Left ventricle myocardium inferior (tissue), 1 donor: Measurements from ENCODE around the gene TMCC1. TPM values are rescaled to one million over a fixed set of nuclear protein-coding genes. Genes with fewer than 3 reads are reported as not detected.

ENCODE experiments used
- DNase-seq: peaks from one replicate; pipeline ENCODE4 v3.0.0-alpha.2; 2020
- H3K27ac ChIP-seq: fragments of 200-600 bp; replicated peaks from 2 replicates; pipeline ENCODE4 v1.8.0; 2021
- H3K27me3 ChIP-seq: fragments of 200-600 bp; 2 replicates; pipeline ENCODE4 v1.8.0; 2021; ENCODE audit warnings: low read depth
- H3K36me3 ChIP-seq: fragments of 200-600 bp; 2 replicates; pipeline ENCODE4 v1.8.0; 2021
- H3K4me1 ChIP-seq: fragments of 200-600 bp; 2 replicates; pipeline ENCODE4 v1.8.0; 2021
- H3K4me3 ChIP-seq: fragments of 200-600 bp; 2 replicates; pipeline ENCODE4 v1.8.0; 2021; ENCODE audit warnings: mild to moderate bottlenecking, moderate library complexity
- H3K9me3 ChIP-seq: fragments of 200-600 bp; replicated peaks from 2 replicates; pipeline ENCODE4 v1.8.0; 2021
- intact Hi-C: fragments of 100-400 bp; cut with micrococcal nuclease; formaldehyde crosslinking; loops from one replicate; pipeline ENCODE4 v1.11.0; 2022
- total RNA-seq: library from RNA; stranded (reverse); fragmentation: NEBNext Ultra II Directional; extraction: Animal tissue kit (Norgen Biotek cat#: 25700); gene quantifications from one replicate; pipeline ENCODE4 v1.2.1, GENCODE V29; 2021
- TF ChIP-seq, protein P1 (sequence below): fragments of 200-600 bp; IDR thresholded peaks from 2 replicates; pipeline ENCODE4 v1.8.0; 2021; ENCODE audit warnings: antibody characterized with exemption, mild to moderate bottlenecking, borderline replicate concordance
- donor health status: DM: no; HTN: yes; CAD: no; lungs with severe emphysema.

The TMCC1 gene
- total RNA-seq, 1 donor from 2014 or later: 28.3 TPM

- Histone ChIP-seq H3K9me3 (no peaks in the 10 kb centered on the region), H3K27ac (no peak overlapping the region), H3K36me3 (no peaks in the 10 kb centered on the region), H3K4me3 (no peak overlapping the region), H3K4me1 (peaks cover 27% of the 10 kb centered on the region), H3K27me3 (no peaks in the 10 kb centered on the region)
- intact Hi-C loops: loop anchor here (10.0 kb wide), 2 partner anchors 107 to 353 kb away; no protein-coding TSS in a partner anchor
- DNase-seq: no peak
- TF ChIP-seq, protein P1, sequence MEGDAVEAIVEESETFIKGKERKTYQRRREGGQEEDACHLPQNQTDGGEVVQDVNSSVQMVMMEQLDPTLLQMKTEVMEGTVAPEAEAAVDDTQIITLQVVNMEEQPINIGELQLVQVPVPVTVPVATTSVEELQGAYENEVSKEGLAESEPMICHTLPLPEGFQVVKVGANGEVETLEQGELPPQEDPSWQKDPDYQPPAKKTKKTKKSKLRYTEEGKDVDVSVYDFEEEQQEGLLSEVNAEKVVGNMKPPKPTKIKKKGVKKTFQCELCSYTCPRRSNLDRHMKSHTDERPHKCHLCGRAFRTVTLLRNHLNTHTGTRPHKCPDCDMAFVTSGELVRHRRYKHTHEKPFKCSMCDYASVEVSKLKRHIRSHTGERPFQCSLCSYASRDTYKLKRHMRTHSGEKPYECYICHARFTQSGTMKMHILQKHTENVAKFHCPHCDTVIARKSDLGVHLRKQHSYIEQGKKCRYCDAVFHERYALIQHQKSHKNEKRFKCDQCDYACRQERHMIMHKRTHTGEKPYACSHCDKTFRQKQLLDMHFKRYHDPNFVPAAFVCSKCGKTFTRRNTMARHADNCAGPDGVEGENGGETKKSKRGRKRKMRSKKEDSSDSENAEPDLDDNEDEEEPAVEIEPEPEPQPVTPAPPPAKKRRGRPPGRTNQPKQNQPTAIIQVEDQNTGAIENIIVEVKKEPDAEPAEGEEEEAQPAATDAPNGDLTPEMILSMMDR: no peak
Measured at GRCh38 chr3:129827765-129828164, 65.7 kb downstream of the TMCC1 start.

DNA sequence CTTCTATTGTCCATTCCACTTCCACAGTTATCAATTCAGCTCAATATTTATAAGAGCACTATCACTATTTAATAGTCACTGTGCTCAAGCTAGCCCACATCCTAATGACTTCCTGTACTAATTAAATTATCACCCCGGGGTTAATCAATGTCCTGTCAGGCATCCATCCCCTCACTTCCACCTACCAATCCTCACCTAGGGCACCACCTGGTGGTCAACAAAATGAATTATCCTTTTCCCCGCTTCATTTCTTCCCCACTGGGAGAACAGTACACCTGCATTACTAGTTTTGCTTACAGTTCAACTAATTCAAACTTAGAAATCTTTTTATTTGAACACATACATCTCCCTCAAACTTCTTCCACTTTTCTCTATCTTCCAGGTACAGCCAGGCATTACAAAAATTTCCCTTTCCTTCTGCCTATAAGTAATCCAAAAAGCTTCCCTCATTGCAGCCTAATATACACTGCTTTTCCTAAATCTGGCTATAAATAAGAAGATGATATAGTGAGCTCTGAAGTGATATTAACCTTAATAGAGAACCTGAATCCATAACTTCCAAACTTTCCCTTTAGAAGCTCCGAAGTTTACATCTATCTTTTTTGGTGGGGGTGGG is 68.5 kb downstream of the TMCC1 start:
- no peak for DNase-seq
- H3K36me3 ChIP-seq: no peaks in the 10 kb centered on the region
- H3K4me3 ChIP-seq: no peak overlapping the region
- H3K4me1 ChIP-seq: peaks cover 28% of the 10 kb centered on the region
- no peaks in the 10 kb centered on the region for H3K9me3 ChIP-seq
- intact Hi-C loops: loop anchor here (2.0 to 10.0 kb wide), 3 partner anchors 110 to 350 kb away; no protein-coding TSS in a partner anchor
- TF ChIP-seq, protein P1: peak; percentile 77
- H3K27ac ChIP-seq: no peak overlapping the region
- H3K27me3 ChIP-seq: no peaks in the 10 kb centered on the region

DNA sequence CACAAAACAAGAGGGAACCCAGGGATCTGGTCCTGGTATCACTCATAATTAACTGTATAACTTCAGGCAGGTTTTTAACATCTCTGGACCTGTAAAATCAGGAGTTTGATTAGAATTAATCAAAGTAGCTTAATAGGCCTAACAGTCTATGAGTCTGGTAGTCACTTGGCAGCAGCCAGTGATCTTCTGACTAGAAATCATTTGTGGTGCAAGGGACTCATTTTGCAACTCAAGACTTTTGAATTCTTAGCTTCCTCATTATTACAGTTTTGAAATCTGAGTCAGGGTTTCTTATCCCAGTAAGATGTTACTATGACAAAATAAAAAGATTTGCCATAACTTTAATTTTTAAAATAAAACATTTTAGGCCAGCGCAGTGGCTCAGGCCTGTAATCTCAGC is 70.8 kb downstream of the TMCC1 start:
- TF ChIP-seq, protein P1: no peak
- Histone ChIP-seq H3K4me1 (peaks cover 19% of the 10 kb centered on the region), H3K36me3 (no peaks in the 10 kb centered on the region), H3K4me3 (no peak overlapping the region), H3K27me3 (no peaks in the 10 kb centered on the region), H3K27ac (no peak overlapping the region), H3K9me3 (no peaks in the 10 kb centered on the region)
- intact Hi-C loops: loop anchor here (10.0 kb wide), 2 partner anchors 112 to 348 kb away; no protein-coding TSS in a partner anchor
- no peak for DNase-seq

DNA sequence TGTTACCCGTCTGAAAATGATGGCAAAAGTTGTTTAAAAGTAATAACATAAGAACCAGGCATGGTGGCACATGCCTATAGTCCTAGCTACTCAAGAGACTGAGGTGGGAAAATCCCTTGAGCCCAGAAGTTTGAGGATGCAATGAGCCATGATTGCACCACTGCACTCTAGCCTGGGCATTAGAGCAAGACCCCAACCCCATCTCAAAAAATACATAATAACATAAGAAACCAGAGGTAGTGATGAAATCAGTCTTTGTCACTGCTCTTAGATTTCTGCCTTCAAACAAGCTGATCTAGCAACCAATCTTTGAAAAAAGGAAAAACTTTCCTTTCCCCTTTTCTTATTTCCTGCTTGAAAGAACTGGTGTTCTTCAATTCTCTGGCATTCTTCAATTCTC is 71.3 kb downstream of the TMCC1 start:
- no peaks in the 10 kb centered on the region for H3K36me3 ChIP-seq
- no peaks in the 10 kb centered on the region for H3K27me3 ChIP-seq
- no peak overlapping the region for H3K27ac ChIP-seq
- no peak for DNase-seq
- peaks cover 14% of the 10 kb centered on the region for H3K4me1 ChIP-seq
- no peaks in the 10 kb centered on the region for H3K9me3 ChIP-seq
- TF ChIP-seq, protein P1: no peak
- no peak overlapping the region for H3K4me3 ChIP-seq
- intact Hi-C loops: loop anchor here (10.0 kb wide), 2 partner anchors 113 to 347 kb away; no protein-coding TSS in a partner anchor

- peaks cover 4% of the 10 kb centered on the region for H3K36me3 ChIP-seq
- no peaks in the 10 kb centered on the region for H3K9me3 ChIP-seq
- TF ChIP-seq, protein P1: no peak
- no peak overlapping the region for H3K4me3 ChIP-seq
- peak overlapping the region; percentile 31 for H3K27ac ChIP-seq
- H3K4me1 ChIP-seq: peaks cover 14% of the 10 kb centered on the region
- no peak for DNase-seq
- intact Hi-C loops: loop anchor here (10.0 kb wide), 2 partner anchors 114 to 346 kb away; no protein-coding TSS in a partner anchor
- no peaks in the 10 kb centered on the region for H3K27me3 ChIP-seq
Measured at GRCh38 chr3:129820587-129820986, 72.9 kb downstream of the TMCC1 start.
